ENCODE measurements around the gene SYCE1L.

GRCh38 chr16:77234611-77235010 lies 35.4 kb downstream of the SYCE1L start:
- no peak for TF ChIP-seq SPI1 (IDR thresholded peaks at IDR 0.05; ENCODE audit: low read depth, low read length)
- TF ChIP-seq POLR2A (IDR thresholded peaks at IDR 0.05; ENCODE audit: low read depth, low read length): no peak
- TF ChIP-seq TAF1 (IDR thresholded peaks at IDR 0.05; ENCODE audit: low read depth, low read length): no peak
